Measurements from ENCODE around the gene ASB1.
A peak's percentile ranks its signal among the peaks of the same experiment; 100 is the strongest.

ASB1 gene

GRCh38 chr2:238433941-238434845 is 7.5 kb downstream of the ASB1 start:
- no peak for TF ChIP-seq CTCF (IDR thresholded peaks at IDR 0.05; ENCODE audit: low read depth, low read length)
- peak; percentile 70 for DNase-seq (ENCODE audit: extremely low read depth, low read depth)

- no peak for DNase-seq (ENCODE audit: extremely low read depth, low read depth)
- TF ChIP-seq CTCF (IDR thresholded peaks at IDR 0.05; ENCODE audit: low read depth, low read length) = no peak
These were observed 8.4 kb downstream of the ASB1 start for GRCh38 chr2:238434846-238435751.

- DNase-seq (ENCODE audit: extremely low read depth, low read depth) = no peak
- no peak for TF ChIP-seq CTCF (IDR thresholded peaks at IDR 0.05; ENCODE audit: low read depth, low read length)
These were observed 9.0 kb downstream of the ASB1 start for GRCh38 chr2:238435752-238436096.

- peak; percentile 79 for DNase-seq (ENCODE audit: extremely low read depth, low read depth)
- no peak for TF ChIP-seq CTCF (IDR thresholded peaks at IDR 0.05; ENCODE audit: low read depth, low read length)
These were observed 12.4 kb downstream of the ASB1 start for GRCh38 chr2:238438856-238439849.

GRCh38 chr2:238439917-238440316 is 13.2 kb downstream of the ASB1 start:
- DNase-seq (ENCODE audit: extremely low read depth, low read depth) = no peak
- TF ChIP-seq CTCF (IDR thresholded peaks at IDR 0.05; ENCODE audit: low read depth, low read length) = no peak

GRCh38 chr2:238440331-238440730 is 13.6 kb downstream of the ASB1 start:
- DNase-seq (ENCODE audit: extremely low read depth, low read depth) = no peak
- TF ChIP-seq CTCF (IDR thresholded peaks at IDR 0.05; ENCODE audit: low read depth, low read length) = no peak
